ENCODE measurements around the gene OR2T2.
"Not testable (repeated sequence)": the region's sequence is repeated elsewhere in the genome, so short reads cannot be mapped to it uniquely, and the experiment has no call there.

The OR2T2 gene, protein sequence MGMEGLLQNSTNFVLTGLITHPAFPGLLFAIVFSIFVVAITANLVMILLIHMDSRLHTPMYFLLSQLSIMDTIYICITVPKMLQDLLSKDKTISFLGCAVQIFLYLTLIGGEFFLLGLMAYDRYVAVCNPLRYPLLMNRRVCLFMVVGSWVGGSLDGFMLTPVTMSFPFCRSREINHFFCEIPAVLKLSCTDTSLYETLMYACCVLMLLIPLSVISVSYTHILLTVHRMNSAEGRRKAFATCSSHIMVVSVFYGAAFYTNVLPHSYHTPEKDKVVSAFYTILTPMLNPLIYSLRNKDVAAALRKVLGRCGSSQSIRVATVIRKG

DNA sequence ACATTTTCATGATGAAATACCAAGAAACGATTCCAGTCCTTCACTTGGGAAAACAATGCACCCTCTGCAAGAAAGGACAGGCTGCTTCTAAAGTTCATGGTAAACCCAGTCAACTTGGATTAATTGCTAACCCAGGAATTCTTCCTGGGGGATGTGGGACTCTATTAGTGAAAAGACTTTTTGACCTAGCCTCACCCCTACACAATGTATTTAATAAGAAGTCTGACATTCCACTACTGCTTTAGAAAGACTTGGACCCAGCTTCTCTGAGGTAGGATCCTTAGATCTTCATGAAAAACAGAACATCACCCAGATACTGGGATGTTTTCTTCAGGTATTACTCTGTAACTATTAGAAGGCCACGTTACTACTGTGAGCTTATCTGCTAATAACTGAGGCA lies at the start of gene OR2T2:
Gene OR2T2 (plus strand): TSS at position 239 of the 400 bp plus-strand sequence. CDS start 7,161 bp downstream, outside the sequence.
- DNase-seq = not testable (repeated sequence)

DNA sequence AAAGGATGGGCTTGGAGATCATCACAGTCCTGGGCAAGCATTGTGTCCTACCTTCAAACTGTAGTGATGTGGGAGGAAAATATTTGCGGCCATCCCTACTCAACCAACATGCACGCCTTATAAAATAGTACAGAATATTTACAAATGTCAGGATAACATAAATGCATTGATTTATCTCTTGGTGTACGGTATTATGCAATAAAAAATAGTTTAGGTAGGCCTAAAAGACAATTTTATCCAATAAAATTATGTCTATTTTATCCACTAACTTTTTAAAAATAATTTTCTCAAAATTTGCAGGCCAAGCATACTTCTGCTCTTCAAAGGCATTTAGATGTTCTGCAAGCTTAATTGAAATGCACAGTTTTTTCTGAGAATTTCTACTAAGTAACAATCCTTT lies 42.7 kb upstream of the OR2T2 start, which contains the start of gene OR2T1:
Gene OR2T1 (plus strand): TSS at position 301 of the 400 bp plus-strand sequence. CDS start 3,100 bp downstream, outside the sequence.
- DNase-seq = no peak

DNA sequence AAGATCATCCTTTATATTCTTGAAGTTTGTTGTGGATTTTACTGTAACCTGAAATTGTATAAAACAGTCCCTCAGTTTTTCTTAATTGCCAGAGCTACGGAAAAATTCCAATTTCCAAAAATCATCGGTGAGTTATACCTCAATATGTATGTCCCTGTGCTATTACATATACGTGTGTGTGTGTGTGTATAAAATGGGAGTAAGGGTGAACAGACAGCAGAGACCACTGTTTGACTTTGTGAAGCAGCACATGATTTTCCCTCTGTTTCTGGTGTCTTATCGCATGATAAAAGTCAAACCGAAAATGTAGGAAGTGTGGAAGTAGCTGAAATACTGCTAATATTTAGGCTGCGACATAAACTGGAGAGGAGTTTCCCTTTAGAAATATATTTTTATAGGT lies 41.4 kb upstream of the OR2T2 start:
- peak; percentile 6 for DNase-seq

DNA sequence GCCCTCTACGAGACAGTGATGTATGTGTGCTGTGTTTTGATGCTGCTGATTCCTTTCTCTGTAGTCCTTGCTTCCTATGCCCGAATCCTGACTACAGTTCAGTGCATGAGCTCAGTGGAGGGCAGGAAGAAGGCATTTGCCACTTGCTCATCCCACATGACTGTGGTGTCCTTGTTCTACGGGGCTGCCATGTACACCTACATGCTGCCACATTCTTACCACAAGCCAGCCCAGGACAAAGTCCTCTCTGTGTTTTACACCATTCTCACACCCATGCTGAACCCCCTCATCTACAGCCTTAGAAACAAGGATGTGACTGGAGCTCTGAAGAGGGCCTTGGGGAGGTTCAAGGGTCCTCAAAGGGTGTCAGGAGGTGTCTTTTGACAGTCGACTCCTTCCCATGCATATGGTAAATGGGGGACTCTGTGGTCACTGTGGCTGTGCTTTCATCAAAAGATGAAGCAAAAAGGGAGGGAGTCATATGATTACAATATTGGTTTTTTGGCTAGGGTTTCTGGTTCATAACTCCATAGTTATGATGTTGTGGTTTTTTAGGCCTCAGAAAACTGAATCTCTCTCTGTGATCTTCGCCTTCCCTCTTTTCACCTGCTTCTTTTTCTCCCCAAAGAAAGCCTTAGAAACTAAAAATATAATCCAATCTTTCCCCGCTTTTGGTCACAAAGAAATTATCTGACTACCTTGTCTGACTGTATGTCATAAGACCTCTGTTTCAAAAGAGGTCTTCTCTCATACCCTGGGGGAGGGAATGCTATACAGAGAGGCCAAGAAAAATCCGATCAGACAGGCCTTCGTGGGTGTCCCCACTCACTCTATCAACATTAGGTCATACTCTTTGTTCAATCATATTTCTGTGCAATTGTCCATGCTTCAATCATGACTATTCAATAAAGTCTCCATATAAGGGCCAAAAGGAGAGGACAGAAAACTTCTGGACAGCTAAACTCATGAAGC lies 38.4 kb upstream of the OR2T2 start:
- no peak for DNase-seq

DNA sequence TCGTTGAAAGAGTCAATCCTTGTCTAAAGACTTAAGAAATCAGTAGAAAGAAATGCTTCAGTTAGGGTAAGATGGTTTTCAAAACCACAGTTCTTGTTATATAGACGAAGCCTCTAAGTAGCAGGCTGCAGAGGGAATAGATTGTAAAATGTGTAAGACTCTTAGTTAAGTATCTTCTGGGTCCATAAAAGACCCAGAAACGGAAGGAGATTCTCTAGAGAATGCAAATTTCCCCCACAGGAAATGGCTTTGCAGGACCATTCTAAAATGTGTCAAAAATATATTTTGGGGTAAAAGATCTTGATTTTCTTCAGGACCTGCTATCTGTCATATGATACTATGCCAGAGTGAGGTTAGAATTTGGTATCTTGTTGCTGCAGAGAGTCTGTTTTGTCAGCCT lies 29.2 kb upstream of the OR2T2 start:
- no peak for DNase-seq

DNA sequence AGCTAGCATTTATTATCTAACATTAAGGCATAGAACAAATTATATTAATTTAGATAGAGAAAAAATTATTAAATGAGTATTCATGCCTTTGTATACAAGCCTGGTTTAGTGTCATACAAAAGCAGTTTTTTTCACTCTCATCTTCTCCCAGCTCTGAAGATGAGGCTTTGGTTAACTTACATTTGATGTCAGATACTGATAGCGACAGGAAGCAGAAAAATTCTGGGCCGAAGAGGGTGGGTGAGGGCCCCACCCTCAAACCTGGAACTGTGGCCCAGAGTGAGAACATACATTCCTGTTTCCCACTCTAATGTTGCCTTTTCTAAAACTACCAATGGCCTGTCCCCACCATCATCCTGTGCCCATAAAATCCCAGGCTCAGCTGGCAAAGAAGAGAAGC lies 27.6 kb upstream of the OR2T2 start:
- no peak for DNase-seq

DNA sequence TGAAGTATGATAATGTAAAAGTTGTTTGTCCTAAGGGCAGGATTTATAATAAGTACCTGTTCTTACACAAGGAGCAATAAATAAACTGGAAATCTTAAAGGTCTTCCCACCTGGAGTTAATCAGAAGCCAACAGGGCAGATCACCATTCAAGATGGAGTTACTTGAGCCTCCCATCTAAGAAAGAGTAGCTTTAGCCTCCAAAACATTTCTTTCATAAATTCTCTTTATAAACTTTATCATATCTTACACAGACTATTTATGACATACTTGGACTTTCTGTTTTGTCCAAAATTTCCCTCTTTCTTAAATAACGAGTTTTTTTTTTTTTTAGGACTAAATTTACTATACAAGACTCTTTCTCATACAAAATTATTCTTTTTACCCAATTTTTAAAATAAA lies 24.1 kb upstream of the OR2T2 start:
- DNase-seq = no peak

DNA sequence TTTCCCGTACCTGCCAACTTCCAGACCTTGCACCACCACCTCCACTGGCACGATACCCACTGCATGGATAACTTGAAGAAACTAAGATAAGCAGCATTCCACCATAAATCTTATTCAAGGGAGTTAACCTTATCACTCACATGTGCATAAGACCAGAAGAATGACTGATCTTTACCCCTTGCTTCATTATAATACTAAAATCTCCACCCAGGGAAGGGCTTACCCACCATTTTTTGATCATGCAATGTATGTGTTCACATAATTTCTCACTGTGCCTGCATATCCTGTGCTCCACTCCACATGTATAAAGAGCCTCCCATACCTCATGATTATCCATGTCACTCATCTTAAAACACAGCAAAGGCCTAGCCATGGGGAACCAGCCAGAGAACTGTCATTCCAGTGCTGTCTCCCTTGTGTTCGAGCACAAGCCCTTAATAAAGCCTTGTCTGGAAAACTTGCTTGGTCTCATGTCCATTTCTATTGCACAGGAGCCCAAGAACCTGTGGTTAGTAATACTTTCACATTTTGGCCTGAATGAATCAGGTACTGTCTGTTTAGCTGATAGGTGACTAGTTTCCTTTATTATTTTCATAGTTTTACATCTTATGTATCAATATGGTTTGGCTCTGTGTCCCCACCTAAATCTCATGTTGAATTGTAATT lies 17.8 kb upstream of the OR2T2 start:
- not testable (repeated sequence) for DNase-seq

DNA sequence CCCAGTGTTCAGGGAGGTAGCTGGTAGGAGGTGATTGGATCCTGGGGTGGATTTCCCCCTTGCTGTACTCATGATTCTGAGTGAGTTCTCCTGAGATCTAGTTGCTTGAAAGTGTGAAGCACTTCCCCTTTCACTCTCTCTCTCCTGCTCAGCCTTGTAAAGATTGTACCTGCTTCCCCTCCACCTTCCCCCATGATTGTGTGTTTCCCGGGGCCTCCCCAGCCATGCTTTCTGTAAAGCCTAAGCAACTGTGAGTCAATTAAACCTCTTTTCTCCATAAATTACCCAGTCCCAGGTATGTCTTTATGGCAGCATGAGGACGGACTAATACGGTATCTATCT lies 17.3 kb upstream of the OR2T2 start:
- not testable (repeated sequence) for DNase-seq

DNA sequence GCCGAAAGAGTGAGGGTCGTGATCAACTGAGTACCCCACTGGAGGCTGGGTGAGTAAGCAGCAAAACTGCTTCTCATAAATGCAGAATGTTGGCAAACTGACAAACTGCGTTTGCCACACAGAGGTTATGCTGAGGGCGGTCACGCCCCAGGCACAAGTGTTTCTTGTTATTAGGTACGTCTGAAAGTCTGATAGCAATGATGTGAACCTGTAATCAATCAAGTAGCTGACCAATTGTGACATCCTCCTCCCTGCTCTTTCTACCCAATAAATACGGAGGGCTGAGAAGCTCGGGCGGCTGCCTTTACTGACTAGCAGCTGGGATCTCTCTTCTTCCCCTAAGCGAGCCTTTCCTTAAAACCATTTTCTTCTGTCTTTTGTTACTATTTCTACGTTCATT lies 13.8 kb upstream of the OR2T2 start:
- not testable (repeated sequence) for DNase-seq

DNA sequence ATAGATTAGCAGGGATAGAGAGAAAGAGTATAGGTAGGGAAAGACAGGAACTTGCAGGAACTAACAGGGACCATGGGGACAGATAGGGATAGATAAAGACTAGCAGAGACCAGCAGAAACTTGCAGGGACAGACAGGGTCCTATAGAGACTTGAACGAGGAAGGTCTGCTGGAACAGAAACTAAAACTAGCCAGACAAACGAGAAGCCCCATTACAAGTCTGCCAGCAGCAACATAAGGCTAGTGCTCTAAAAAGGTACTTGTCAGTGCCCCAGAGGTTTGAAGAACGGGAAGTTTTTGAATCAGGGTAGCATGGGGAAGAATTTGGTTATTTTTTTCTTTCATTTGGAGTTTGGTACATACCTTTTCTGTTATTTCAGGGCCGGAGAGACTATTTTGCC lies 13.2 kb upstream of the OR2T2 start:
- DNase-seq = not testable (repeated sequence)

DNA sequence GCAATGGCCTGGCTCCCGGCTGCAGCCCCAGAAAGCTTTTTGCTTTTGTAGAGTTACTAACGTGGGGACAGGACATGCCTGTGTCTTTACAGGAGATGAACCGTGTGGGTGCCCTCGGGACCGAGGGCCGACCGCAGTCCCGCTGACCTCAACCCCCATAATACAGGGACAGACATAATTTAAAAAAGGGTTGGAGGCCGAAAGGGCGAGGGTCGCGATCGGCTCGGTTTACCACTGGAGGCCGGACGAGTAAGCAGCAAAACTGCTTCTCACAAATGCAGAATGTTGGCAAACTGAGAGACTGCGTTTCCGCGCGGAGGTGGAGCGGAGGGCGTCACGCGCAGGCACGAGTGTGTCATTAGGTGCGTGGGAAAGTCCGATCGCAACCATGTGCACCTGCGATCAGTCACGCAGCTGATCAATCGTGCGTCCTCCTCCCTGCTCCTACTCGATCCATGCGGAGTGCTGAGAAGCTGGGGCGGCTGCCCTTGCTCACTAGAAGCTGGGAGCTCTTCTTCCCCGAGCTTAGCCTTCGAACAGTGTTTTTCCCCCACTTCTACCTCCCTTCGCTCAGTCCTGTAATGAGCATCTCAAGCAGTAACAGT lies 11.5 kb upstream of the OR2T2 start:
- not testable (repeated sequence) for DNase-seq

DNA sequence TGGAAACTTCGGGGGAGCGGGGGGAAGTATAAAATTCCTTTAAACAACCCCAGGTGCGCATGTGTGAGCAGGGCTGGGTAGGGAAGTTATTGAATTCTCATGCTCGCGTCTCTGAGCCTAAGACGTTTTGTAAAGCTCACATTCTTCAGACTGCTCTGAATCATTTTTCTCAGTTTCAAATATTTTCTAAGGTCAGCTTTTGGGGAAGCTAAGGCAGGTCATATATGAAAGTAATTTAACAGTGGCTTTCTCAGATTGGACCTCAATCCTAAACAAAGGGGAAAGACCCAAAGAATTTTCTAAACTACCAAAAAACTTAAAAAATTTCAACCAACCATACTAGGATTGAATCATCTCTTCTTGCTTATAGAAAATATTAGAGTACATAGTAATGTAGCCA lies 10.5 kb upstream of the OR2T2 start:
- DNase-seq = not testable (repeated sequence)

DNA sequence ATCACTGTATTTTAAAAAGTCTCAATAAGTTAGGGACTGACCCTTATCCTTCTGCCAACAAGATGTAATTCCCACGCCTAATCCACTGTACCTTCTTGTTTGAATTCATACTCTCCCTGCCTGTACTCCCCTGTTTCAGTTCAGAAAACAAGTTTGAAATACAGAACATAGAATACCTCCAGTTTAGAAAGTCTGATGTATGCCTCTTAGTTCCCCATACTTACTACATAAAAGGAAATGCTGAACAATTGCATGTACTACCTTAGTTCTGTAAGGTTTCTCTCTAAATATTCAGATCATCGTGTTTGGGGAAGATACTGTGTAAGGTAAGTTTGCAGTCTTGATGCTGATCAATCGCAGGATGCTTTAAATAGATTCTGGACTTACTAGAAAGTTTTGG lies 9.1 kb upstream of the OR2T2 start:
- not testable (repeated sequence) for DNase-seq

DNA sequence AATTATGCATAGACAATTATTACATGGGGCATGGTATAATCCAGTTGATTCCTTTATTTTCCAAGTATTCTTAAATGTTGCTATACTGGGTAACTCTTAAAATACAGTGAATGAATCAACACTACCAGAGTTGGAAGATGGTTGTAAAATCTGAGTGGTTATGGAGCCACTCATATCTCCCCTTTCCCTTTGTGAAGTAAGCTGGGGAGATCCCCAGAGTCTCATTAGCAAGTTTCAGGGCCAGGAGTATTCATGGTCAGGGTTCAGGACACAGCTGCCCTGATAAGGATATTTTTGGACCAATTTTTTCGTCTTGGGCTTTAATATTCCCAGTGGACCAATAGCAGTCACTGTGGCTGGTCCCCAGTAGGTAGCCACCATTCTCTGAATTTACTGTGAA lies 6.8 kb upstream of the OR2T2 start:
- DNase-seq = not testable (repeated sequence)

DNA sequence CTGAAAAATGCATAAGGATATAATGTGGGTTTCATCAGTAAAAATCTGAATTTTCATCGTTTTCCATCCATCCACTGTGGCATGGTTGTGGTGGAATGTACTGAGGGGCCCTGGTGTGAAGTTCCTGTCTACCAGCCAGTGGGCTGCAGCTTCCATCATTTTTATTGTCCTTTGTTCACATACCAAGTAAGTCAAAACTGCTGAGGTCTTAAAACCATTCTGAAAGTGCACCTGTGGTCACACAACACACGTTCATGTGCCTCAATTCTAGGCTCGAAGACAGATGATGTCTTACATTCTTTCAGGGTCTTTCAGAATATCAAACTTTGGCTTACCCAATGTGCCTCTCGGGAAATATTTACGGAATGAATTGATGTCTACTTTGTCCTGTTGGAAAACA lies 6.2 kb upstream of the OR2T2 start:
- DNase-seq = not testable (repeated sequence)

DNA sequence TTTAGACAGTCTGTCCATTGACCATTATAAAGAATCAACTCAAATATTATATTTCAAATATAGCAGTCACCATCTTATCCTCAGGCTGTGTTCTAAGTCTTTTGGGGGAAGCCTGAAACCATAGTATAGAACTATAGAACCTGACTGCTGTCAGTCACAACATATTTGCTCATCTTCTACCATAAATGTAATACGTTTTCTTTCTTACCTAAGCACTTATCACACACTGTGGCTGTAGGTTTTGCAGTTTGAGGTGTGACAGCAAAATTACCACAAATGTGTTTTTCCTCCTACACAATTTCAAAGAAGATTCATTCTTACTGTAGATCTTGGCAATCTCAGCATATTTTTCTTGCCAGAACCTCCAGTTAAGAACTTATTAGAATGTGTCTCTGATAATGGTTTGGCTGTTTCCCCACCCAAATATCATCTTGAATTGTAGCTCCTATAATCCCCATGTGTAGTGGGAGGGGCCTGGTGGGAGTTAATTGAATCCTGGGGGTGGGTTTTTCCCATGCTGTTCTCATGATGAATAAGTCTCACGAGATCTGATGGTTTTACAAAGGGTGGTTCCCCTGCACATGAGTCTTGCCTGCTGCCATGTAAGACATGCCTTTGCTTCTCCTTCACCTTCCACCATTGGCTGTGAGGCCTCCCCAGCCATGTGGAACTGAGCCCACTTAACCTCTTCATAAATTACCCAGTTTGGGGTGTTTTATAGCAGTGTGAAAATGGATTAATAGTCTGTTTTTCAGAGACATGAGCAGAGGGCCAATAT lies 2.7 kb upstream of the OR2T2 start:
- DNase-seq = not testable (repeated sequence)

DNA sequence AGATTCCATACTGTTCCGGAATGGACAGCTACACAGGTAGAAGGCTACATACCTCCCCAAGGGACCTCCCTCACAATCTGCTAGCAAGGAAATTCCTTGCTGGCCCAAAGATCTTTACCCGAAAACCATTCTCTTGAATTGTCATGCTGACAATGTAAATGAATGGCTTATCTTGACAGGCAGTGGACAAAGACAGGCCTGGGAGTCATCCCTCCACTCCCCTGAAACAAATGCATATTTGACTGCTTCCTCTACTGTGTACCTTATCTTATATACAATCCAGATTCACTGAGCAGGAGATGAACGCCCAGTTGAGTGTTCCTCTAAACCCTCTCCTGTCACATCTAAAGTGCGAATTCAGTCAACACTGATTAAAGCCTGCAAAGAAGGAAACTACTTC lies 834 bp upstream of the OR2T2 start:
- DNase-seq = not testable (repeated sequence)

DNA sequence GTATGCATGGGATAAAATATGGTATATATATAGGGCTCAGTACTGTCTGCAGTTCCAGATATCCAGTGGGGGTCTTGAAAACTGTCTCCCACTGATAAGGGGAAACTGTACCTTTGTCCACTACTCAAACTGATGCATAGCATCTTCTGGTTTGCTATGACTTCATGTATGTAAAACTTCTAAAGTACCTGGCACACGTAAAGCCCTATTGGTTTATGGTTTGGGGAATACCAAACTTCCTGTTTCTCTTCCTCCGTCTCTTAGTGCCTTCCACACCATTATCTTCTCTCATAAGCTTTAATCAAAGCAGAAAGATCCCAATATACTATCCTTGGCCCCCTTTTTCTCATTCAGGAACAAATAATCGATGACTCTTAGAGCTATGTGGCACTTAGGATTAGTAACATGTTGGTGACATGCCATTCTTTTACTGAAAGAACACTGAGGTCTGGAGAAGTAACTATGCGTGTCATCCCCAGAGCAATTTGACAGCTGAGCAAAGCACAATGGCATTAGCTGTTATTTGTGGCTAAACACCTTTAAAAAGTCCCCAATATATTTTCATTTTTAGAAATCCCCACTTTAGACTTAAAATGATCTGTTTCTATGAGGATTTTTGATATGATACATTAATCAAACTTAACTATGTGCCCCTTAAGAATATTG lies 3.1 kb downstream of the OR2T2 start:
- DNase-seq = not testable (repeated sequence)

DNA sequence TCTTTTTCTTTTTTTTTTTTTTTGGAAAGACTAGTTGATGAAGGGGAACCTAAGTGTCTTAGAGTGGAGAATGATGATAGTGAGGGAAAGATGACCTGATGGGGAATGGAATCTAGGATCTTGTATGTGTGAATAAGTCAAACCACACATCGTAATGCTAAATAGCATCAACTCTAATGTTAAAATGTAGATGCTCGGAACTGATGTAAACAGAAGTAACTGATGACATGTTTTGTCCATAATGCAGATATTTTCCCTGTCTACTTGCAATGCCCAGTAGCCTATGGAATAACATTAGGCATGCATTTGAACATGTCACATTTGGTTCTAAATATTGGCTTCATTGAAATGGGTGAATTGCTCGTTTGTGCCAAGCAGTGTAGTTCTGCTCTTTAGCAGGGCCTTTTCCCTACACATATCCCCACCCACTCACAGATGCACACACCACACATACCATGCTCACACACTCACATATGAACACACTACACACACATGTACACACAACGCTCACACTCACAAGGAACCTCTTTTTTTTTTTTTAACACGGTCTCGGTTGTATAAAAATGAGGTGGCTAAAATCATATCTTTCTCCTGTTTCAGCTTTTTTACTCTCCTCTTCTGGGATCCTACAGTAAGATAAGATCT lies 4.5 kb downstream of the OR2T2 start:
- not testable (repeated sequence) for DNase-seq
